ENCODE data around the gene LPAR3.

Gene LPAR3

GRCh38 chr1:84810343-84810742 is 82.7 kb downstream of the LPAR3 start:
- H3K9ac ChIP-seq (ENCODE audit: low read length): no peak overlapping the region
- H3K9me3 ChIP-seq (ENCODE audit: control insufficient read depth, low read length): no peaks in the 10 kb centered on the region
- H3K4me1 ChIP-seq (ENCODE audit: control insufficient read depth, insufficient read depth, low read length): no peaks in the 10 kb centered on the region
- H3K27me3 ChIP-seq (replicated peaks; ENCODE audit: control insufficient read depth, insufficient read depth, low read length): peaks cover 16% of the 10 kb centered on the region
- H3K4me3 ChIP-seq (ENCODE audit: low read length): no peak overlapping the region
- DNase-seq (ENCODE audit: low read depth): no peak
- no peaks in the 10 kb centered on the region for H3K36me3 ChIP-seq (ENCODE audit: control insufficient read depth, insufficient read depth, low read length, severe bottlenecking)

DNA sequence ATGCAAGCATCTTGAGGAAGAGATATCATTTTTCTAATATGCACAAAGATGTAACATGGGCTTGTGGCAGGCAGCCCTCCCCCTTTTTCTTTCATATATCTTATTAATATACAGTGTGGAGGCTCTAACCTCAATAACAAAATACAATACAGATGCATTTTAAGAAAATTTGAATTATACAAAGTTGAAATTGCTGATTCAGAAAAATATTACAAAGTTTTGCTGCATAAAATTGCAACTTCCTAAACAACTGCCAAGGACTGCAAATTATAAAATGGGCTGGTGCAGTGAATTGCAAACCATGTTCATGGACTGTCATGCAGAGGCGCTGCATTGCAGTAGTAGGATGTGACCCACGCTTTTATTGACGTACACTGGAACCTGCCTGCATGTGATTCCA is 84.0 kb downstream of the LPAR3 start:
- DNase-seq (ENCODE audit: low read depth): no peak
- no peaks in the 10 kb centered on the region for H3K36me3 ChIP-seq (ENCODE audit: control insufficient read depth, insufficient read depth, low read length, severe bottlenecking)
- no peaks in the 10 kb centered on the region for H3K4me1 ChIP-seq (ENCODE audit: control insufficient read depth, insufficient read depth, low read length)
- peaks cover 27% of the 10 kb centered on the region for H3K27me3 ChIP-seq (replicated peaks; ENCODE audit: control insufficient read depth, insufficient read depth, low read length)
- no peak overlapping the region for H3K9ac ChIP-seq (ENCODE audit: low read length)
- no peaks in the 10 kb centered on the region for H3K9me3 ChIP-seq (ENCODE audit: control insufficient read depth, low read length)
- H3K4me3 ChIP-seq (ENCODE audit: low read length): no peak overlapping the region

DNA sequence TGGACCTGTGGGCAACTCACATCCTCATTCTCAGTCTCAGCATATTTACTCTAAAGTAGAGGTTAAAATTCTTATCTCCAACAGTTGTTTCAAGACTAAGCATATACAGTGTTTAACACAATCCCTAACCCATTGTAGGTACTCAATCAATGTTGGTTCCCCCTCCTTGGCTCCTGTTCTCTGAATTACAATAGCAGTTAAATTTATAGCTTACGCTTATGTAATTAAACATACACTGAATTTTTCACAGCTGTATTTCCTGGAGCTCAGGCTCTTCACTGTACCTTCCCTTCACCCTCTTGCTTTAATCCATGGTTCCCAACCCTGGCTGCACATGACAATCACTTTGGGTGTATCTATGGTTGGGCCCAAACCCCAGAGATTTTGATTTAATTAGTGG is 89.4 kb downstream of the LPAR3 start:
- Histone ChIP-seq H3K9ac (ENCODE audit: low read length) (no peak overlapping the region), H3K36me3 (ENCODE audit: control insufficient read depth, insufficient read depth, low read length, severe bottlenecking) (no peaks in the 10 kb centered on the region), H3K4me1 (ENCODE audit: control insufficient read depth, insufficient read depth, low read length) (no peaks in the 10 kb centered on the region), H3K4me3 (ENCODE audit: low read length) (no peak overlapping the region), H3K9me3 (ENCODE audit: control insufficient read depth, low read length) (no peaks in the 10 kb centered on the region), H3K27me3 (replicated peaks; ENCODE audit: control insufficient read depth, insufficient read depth, low read length) (peaks cover 16% of the 10 kb centered on the region)
- DNase-seq (ENCODE audit: low read depth): no peak

- H3K9ac ChIP-seq (ENCODE audit: low read length): no peak overlapping the region
- H3K9me3 ChIP-seq (ENCODE audit: control insufficient read depth, low read length): no peaks in the 10 kb centered on the region
- no peak for DNase-seq (ENCODE audit: low read depth)
- no peaks in the 10 kb centered on the region for H3K4me1 ChIP-seq (ENCODE audit: control insufficient read depth, insufficient read depth, low read length)
- H3K4me3 ChIP-seq (ENCODE audit: low read length): no peak overlapping the region
- no peaks in the 10 kb centered on the region for H3K36me3 ChIP-seq (ENCODE audit: control insufficient read depth, insufficient read depth, low read length, severe bottlenecking)
- H3K27me3 ChIP-seq (replicated peaks; ENCODE audit: control insufficient read depth, insufficient read depth, low read length): peaks cover 15% of the 10 kb centered on the region
Measured at GRCh38 chr1:84802567-84803232, 90.3 kb downstream of the LPAR3 start.

GRCh38 chr1:84800090-84801073 is 92.6 kb downstream of the LPAR3 start:
- no peaks in the 10 kb centered on the region for H3K9me3 ChIP-seq (ENCODE audit: control insufficient read depth, low read length)
- no peak for DNase-seq (ENCODE audit: low read depth)
- H3K4me1 ChIP-seq (ENCODE audit: control insufficient read depth, insufficient read depth, low read length): no peaks in the 10 kb centered on the region
- peaks cover 11% of the 10 kb centered on the region for H3K27me3 ChIP-seq (replicated peaks; ENCODE audit: control insufficient read depth, insufficient read depth, low read length)
- no peak overlapping the region for H3K4me3 ChIP-seq (ENCODE audit: low read length)
- H3K9ac ChIP-seq (ENCODE audit: low read length): no peak overlapping the region
- H3K36me3 ChIP-seq (ENCODE audit: control insufficient read depth, insufficient read depth, low read length, severe bottlenecking): no peaks in the 10 kb centered on the region

DNA sequence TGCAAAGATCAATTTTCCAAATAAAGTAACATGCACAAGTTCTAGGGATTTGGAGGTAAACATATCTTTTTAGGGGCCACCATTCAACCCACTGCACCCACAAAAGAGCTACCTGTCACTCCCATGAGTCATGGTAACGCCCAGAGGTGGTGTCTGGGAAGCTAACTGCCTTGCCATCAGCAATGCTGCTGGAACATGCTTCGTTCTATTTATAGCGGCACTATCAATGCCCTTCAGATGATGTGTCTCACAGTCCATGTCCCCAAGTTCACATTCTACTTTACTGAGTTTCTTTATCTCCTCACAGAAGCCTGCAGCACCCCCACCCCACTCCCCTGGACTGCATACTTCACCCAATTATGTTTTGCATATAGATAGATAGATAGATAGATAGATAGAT is 95.4 kb downstream of the LPAR3 start:
- no peak for DNase-seq (ENCODE audit: low read depth)
- no peaks in the 10 kb centered on the region for H3K4me1 ChIP-seq (ENCODE audit: control insufficient read depth, insufficient read depth, low read length)
- H3K27me3 ChIP-seq (replicated peaks; ENCODE audit: control insufficient read depth, insufficient read depth, low read length): no peaks in the 10 kb centered on the region
- peaks cover 12% of the 10 kb centered on the region for H3K9me3 ChIP-seq (ENCODE audit: control insufficient read depth, low read length)
- no peak overlapping the region for H3K4me3 ChIP-seq (ENCODE audit: low read length)
- H3K36me3 ChIP-seq (ENCODE audit: control insufficient read depth, insufficient read depth, low read length, severe bottlenecking): no peaks in the 10 kb centered on the region
- no peak overlapping the region for H3K9ac ChIP-seq (ENCODE audit: low read length)

DNA sequence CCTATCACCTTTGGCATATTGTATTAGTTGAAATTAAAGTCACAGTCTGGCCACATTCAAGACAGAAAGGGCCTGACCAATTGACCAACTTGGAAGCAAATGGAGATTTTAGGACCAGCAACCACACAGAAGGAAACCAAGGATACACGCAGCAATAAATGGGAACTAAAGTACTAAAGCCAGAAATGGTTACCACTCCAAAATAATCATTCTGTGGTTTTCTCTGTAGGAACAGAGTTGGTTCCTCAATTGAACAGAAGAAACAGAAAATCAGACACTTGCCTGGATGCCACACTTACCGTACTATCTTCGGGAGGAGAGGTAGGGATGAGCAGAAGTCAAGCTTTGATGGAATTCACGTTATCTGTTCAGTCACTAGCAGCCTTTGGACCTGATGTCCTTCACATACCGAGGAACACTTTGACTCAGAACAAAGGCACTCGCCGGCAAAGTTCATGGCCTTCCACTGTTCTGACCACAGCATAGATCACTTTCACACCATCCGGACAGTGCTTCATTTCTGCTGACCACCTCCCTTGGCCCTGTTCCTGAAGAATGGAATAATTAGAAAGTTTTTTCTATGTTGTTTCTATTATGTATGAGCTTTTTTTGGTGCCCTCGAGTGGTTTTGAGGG is 96.9 kb downstream of the LPAR3 start:
- Histone ChIP-seq H3K4me3 (ENCODE audit: low read length) (no peak overlapping the region), H3K4me1 (ENCODE audit: control insufficient read depth, insufficient read depth, low read length) (no peaks in the 10 kb centered on the region), H3K9ac (ENCODE audit: low read length) (no peak overlapping the region), H3K9me3 (ENCODE audit: control insufficient read depth, low read length) (peaks cover 23% of the 10 kb centered on the region), H3K27me3 (replicated peaks; ENCODE audit: control insufficient read depth, insufficient read depth, low read length) (no peaks in the 10 kb centered on the region), H3K36me3 (ENCODE audit: control insufficient read depth, insufficient read depth, low read length, severe bottlenecking) (no peaks in the 10 kb centered on the region)
- DNase-seq (ENCODE audit: low read depth): no peak

- H3K9me3 ChIP-seq (ENCODE audit: control insufficient read depth, low read length): peaks cover 23% of the 10 kb centered on the region
- H3K4me3 ChIP-seq (ENCODE audit: low read length): no peak overlapping the region
- H3K4me1 ChIP-seq (ENCODE audit: control insufficient read depth, insufficient read depth, low read length): no peaks in the 10 kb centered on the region
- no peaks in the 10 kb centered on the region for H3K36me3 ChIP-seq (ENCODE audit: control insufficient read depth, insufficient read depth, low read length, severe bottlenecking)
- no peaks in the 10 kb centered on the region for H3K27me3 ChIP-seq (replicated peaks; ENCODE audit: control insufficient read depth, insufficient read depth, low read length)
- H3K9ac ChIP-seq (ENCODE audit: low read length): no peak overlapping the region
- no peak for DNase-seq (ENCODE audit: low read depth)
Measured at GRCh38 chr1:84795213-84795612, 97.8 kb downstream of the LPAR3 start.

DNA sequence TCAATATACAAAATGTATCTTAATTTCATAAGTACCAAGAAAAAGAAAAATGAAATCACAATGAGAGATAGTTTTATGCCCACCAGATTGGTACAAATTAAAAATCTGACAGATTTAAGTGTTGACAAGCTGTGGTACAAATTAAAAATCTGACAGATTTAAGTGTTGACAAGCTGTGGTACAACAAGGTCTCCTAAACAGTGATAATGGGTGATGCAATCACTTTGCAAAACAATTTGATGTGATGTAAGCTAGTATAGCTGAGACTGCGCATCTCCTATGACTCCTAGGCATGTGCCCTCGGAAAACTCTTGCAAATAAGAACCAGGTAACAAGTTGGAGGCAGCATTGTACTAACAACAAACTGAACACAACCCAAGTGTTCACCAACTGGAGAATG is 100.6 kb downstream of the LPAR3 start:
- H3K4me3 ChIP-seq (ENCODE audit: low read length): peak overlapping the region; percentile 23
- H3K36me3 ChIP-seq (ENCODE audit: control insufficient read depth, insufficient read depth, low read length, severe bottlenecking): no peaks in the 10 kb centered on the region
- H3K9me3 ChIP-seq (ENCODE audit: control insufficient read depth, low read length): peaks cover 40% of the 10 kb centered on the region
- H3K4me1 ChIP-seq (ENCODE audit: control insufficient read depth, insufficient read depth, low read length): no peaks in the 10 kb centered on the region
- H3K9ac ChIP-seq (ENCODE audit: low read length): no peak overlapping the region
- DNase-seq (ENCODE audit: low read depth): no peak
- peaks cover 3% of the 10 kb centered on the region for H3K27me3 ChIP-seq (replicated peaks; ENCODE audit: control insufficient read depth, insufficient read depth, low read length)

GRCh38 chr1:84789014-84789413 is 104.0 kb downstream of the LPAR3 start:
- Histone ChIP-seq H3K36me3 (ENCODE audit: control insufficient read depth, insufficient read depth, low read length, severe bottlenecking) (no peaks in the 10 kb centered on the region), H3K4me3 (ENCODE audit: low read length) (no peak overlapping the region), H3K4me1 (ENCODE audit: control insufficient read depth, insufficient read depth, low read length) (no peaks in the 10 kb centered on the region), H3K9ac (ENCODE audit: low read length) (no peak overlapping the region), H3K9me3 (ENCODE audit: control insufficient read depth, low read length) (peaks cover 42% of the 10 kb centered on the region), H3K27me3 (replicated peaks; ENCODE audit: control insufficient read depth, insufficient read depth, low read length) (peaks cover 6% of the 10 kb centered on the region)
- DNase-seq (ENCODE audit: low read depth): no peak

All from adipocyte (in vitro differentiated cells).